Measurements from ENCODE around the gene ERICH2.
A peak's percentile ranks its signal among the peaks of the same experiment; 100 is the strongest.

ERICH2 gene

GRCh38 chr2:170816504-170817092 lies 46.4 kb downstream of the ERICH2 start, which contains the start of gene GAD1:
GAD1 (plus strand) TSS chr2:170816887; CDS start chr2:170818592, 1,705 bp downstream.
- DNase-seq (ENCODE audit: low read depth in 3 of 3, low spot score in 1 of 3): peak in 1 of 3 donors; percentile 55

- no peak for DNase-seq (ENCODE audit: low read depth in 3 of 3, low spot score in 1 of 3)
Measured at GRCh38 chr2:170817093-170818035, 47.2 kb downstream of the ERICH2 start.

GRCh38 chr2:170818036-170818751 lies 48.0 kb downstream of the ERICH2 start:
- DNase-seq (ENCODE audit: low read depth in 3 of 3, low spot score in 1 of 3): no peak

GRCh38 chr2:170818752-170819470 lies 48.7 kb downstream of the ERICH2 start:
- no peak for DNase-seq (ENCODE audit: low read depth in 3 of 3, low spot score in 1 of 3)

- DNase-seq (ENCODE audit: low read depth in 3 of 3, low spot score in 1 of 3): no peak
Measured at GRCh38 chr2:170819680-170820664, 49.8 kb downstream of the ERICH2 start.

- DNase-seq (ENCODE audit: low read depth in 3 of 3, low spot score in 1 of 3): no peak
Measured at GRCh38 chr2:170820757-170821530, 50.8 kb downstream of the ERICH2 start.

GRCh38 chr2:170821531-170822289 lies 51.5 kb downstream of the ERICH2 start:
- no peak for DNase-seq (ENCODE audit: low read depth in 3 of 3, low spot score in 1 of 3)

GRCh38 chr2:170822290-170823087 lies 52.3 kb downstream of the ERICH2 start:
- no peak for DNase-seq (ENCODE audit: low read depth in 3 of 3, low spot score in 1 of 3)

- DNase-seq (ENCODE audit: low read depth in 3 of 3, low spot score in 1 of 3): no peak
Measured at GRCh38 chr2:170823088-170823897, 53.1 kb downstream of the ERICH2 start.

- no peak for DNase-seq (ENCODE audit: low read depth in 3 of 3, low spot score in 1 of 3)
Measured at GRCh38 chr2:170823898-170824215, 53.7 kb downstream of the ERICH2 start.

- DNase-seq (ENCODE audit: low read depth in 3 of 3, low spot score in 1 of 3): no peak
Measured at GRCh38 chr2:170824526-170825015, 54.4 kb downstream of the ERICH2 start.

GRCh38 chr2:170827841-170828532 lies 57.8 kb downstream of the ERICH2 start:
- DNase-seq (ENCODE audit: low read depth in 3 of 3, low spot score in 1 of 3): no peak

- DNase-seq (ENCODE audit: low read depth in 3 of 3, low spot score in 1 of 3): no peak
Measured at GRCh38 chr2:170828533-170828916, 58.3 kb downstream of the ERICH2 start.

GRCh38 chr2:170829036-170829435 lies 58.9 kb downstream of the ERICH2 start:
- no peak for DNase-seq (ENCODE audit: low read depth in 3 of 3, low spot score in 1 of 3)

GRCh38 chr2:170830166-170830565 lies 60.0 kb downstream of the ERICH2 start:
- no peak for DNase-seq (ENCODE audit: low read depth in 3 of 3, low spot score in 1 of 3)

- DNase-seq (ENCODE audit: low read depth in 3 of 3, low spot score in 1 of 3): no peak
Measured at GRCh38 chr2:170831115-170831514, 60.9 kb downstream of the ERICH2 start.
